Body of pancreas (tissue), 4 donors: Measurements from ENCODE around the gene SERINC2. TPM values are rescaled to one million over a fixed set of nuclear protein-coding genes. Genes with fewer than 3 reads are reported as not detected.

ENCODE experiments used
- ATAC-seq: fragments of 150-250 bp; one replicate; pipeline ENCODE4 v1.9.1; 2016
- DNase-seq, 4 donors: peaks; one replicate each; pipeline ENCODE4 v3.0.0-alpha.2; 2019
- H3K27ac ChIP-seq, 4 donors: fragments of 200-600 bp; sonication (generic); 1 replicate in 3 of 4; 2 replicates in 1 of 4; pipeline versions ENCODE4 v1.5.1 to v1.6.1; 2016 to 2019; ENCODE audit warnings: mild to moderate bottlenecking in 1 of 4, mixed read lengths in 1 of 4, moderate library complexity in 1 of 4
- H3K27me3 ChIP-seq, 2 donors: fragments of 200-600 bp; sonication (generic); one replicate each; pipeline ENCODE4 v1.6.0; 2016; ENCODE audit warnings: mild to moderate bottlenecking in 1 of 2
- H3K36me3 ChIP-seq, 2 donors: fragments of 200-600 bp; sonication (generic); replicated peaks in 1 of 2; 2 replicates each; pipeline ENCODE4 v1.5.1; 2016; ENCODE audit warnings: low read depth in 2 of 2; ENCODE audit not compliant: insufficient read depth in 1 of 2
- H3K4me1 ChIP-seq: fragments of 200-600 bp; sonication (generic); one replicate; pipeline ENCODE4 v1.6.0; 2016
- H3K4me3 ChIP-seq, 2 donors: fragments of 200-600 bp; sonication (generic); 1 replicate in 1 of 2; 2 replicates in 1 of 2; pipeline ENCODE4 v1.5.1; 2016 to 2019
- H3K9me3 ChIP-seq, 3 donors: fragments of 200-600 bp; sonication (generic); 1 replicate in 2 of 3; 2 replicates in 1 of 3; pipeline ENCODE4 v1.5.1; 2016
- POLR2A ChIP-seq, 3 donors: fragments of 450-650 bp; IDR thresholded peaks; one replicate each; pipeline ENCODE4 v1.6.1; 2016; ENCODE audit warnings: antibody characterized with exemption in 3 of 3, mild to moderate bottlenecking in 2 of 3
- WGBS, 2 donors: methylation state at CpG; one replicate each; pipeline ENCODE4 v1.1.5; 2017; 5-methylcytosine and 5-hydroxymethylcytosine counted together
- intact Hi-C: fragments of 100-400 bp; cut with DNase I; formaldehyde crosslinking; loops from one replicate; pipeline ENCODE4 v1.15.1; 2023
- total RNA-seq, 2 donors: library from RNA; depleted of rRNA; stranded (reverse); fragments of >200 nt; gene quantifications; one replicate each; pipeline ENCODE4 v1.1.0, GENCODE V29; 2016
- TF ChIP-seq, protein P1 (sequence below), 7 experiments: fragments of 450-650 bp in 4 of 7; fragments of 200-600 bp in 3 of 7; sonication (generic) in 3 of 7; IDR thresholded peaks; one replicate each; pipeline ENCODE4 v1.5.1; 2016 to 2019; ENCODE audit warnings: antibody characterized with exemption in 7 of 7

Gene SERINC2
- total RNA-seq, 2 donors from 2014 or later, result 14.5 to 41.2 TPM

DNA sequence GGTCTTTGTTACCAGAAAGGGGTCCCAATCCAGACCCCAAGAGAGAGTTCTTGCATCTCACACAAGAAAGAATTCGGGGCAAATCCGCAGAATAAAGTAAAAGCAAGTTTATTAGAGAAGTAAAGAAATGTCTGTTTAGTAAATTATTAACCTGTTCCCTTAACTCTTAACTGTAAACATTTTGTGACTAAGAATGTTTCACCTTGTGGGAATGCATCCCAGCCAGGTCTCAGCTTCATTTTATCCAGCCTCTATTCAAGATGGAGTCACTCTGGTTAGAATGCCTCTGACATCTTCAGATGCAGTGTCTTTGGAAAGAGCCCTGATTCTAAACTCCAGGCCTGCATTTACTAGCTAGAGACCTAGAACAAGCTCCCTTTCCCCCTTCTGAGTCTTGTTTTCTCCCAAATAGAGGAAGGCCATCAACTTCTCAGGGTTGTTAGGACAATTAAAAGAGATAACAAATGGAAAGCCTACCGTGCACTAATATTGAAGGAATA lies 35.6 kb upstream of the SERINC2 start:
- peaks cover 26% of the 10 kb centered on the region for H3K4me1 ChIP-seq
- H3K27ac ChIP-seq, result no peak overlapping the region

DNA sequence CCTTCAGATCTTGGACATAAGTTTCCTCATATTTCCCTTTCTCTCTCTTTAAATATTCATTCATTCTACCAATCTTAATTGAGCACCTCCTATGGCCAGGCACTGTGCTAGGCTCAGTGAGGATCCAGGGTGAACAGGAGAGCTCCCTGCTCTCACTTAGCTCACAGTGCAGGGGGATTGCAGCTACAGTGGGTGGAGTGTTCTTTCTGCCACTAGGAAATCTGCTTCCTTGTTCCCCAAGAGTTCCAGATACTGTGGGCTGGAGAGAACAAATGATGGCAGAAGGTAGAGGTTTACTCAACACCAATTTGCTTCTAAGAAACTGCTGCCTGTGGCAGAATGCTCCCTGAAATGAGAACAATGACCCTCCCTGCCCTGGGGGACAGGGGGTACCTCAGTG lies 35.0 kb upstream of the SERINC2 start:
- H3K36me3 ChIP-seq, result no peaks in the 10 kb centered on the region
- H3K27me3 ChIP-seq, result no peaks in the 10 kb centered on the region
- TF ChIP-seq POLR2A (IDR thresholded peaks at IDR 0.05), result no peak
- TF ChIP-seq, protein P1, sequence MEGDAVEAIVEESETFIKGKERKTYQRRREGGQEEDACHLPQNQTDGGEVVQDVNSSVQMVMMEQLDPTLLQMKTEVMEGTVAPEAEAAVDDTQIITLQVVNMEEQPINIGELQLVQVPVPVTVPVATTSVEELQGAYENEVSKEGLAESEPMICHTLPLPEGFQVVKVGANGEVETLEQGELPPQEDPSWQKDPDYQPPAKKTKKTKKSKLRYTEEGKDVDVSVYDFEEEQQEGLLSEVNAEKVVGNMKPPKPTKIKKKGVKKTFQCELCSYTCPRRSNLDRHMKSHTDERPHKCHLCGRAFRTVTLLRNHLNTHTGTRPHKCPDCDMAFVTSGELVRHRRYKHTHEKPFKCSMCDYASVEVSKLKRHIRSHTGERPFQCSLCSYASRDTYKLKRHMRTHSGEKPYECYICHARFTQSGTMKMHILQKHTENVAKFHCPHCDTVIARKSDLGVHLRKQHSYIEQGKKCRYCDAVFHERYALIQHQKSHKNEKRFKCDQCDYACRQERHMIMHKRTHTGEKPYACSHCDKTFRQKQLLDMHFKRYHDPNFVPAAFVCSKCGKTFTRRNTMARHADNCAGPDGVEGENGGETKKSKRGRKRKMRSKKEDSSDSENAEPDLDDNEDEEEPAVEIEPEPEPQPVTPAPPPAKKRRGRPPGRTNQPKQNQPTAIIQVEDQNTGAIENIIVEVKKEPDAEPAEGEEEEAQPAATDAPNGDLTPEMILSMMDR (IDR thresholded peaks at IDR 0.05), result no peak
- DNase-seq (no peak), ATAC-seq (no peak)
- H3K4me1 ChIP-seq, result peaks cover 21% of the 10 kb centered on the region
- no peaks in the 10 kb centered on the region for H3K9me3 ChIP-seq
- H3K4me3 ChIP-seq, result no peak overlapping the region
- no peak overlapping the region for H3K27ac ChIP-seq
- intact Hi-C loops, result no loop called here

More for the DNA sequence above, 35.6 kb upstream of the SERINC2 start:
- intact Hi-C loops, result no loop called here
- ATAC-seq (no peak), DNase-seq (no peak)
- no peaks in the 10 kb centered on the region for H3K27me3 ChIP-seq
- H3K36me3 ChIP-seq, result no peaks in the 10 kb centered on the region
- no peak overlapping the region for H3K4me3 ChIP-seq
- no peaks in the 10 kb centered on the region for H3K9me3 ChIP-seq
- TF ChIP-seq, protein P1 (IDR thresholded peaks at IDR 0.05), result no peak
- TF ChIP-seq POLR2A (IDR thresholded peaks at IDR 0.05), result no peak
- WGBS, 2 donors, result 68 to 76% methylated on average over 3 of the region's 3 CpGs

DNA sequence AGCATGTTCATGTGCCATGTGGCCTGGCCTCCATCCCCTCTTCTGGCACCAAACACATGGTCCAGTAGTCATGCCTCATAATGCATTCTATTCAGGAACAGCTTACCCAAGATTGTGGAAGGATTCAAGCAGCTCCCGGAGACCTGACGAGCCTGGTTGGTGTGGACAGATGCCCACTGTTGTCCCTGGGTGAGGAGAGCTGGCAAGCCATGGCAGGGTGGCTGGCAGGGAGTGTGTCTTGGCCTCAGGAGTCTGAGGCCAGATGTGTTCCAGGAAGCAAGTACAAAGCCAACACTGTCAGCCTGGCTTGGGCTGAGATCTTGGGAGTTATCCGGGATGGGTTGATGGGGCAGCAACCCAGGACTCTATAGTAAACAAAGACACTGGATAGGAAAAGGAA lies 32.8 kb upstream of the SERINC2 start:
- Histone ChIP-seq H3K9me3 (no peaks in the 10 kb centered on the region), H3K27me3 (no peaks in the 10 kb centered on the region), H3K27ac (no peak overlapping the region), H3K4me3 (no peak overlapping the region), H3K4me1 (no peaks in the 10 kb centered on the region), H3K36me3 (no peaks in the 10 kb centered on the region)
- 81 to 90% methylated on average over 3 of the region's 3 CpGs for WGBS, 2 donors
- TF ChIP-seq POLR2A (IDR thresholded peaks at IDR 0.05), result no peak
- TF ChIP-seq, protein P1 (IDR thresholded peaks at IDR 0.05), result no peak
- no peak for ATAC-seq
- DNase-seq, result no peak
- intact Hi-C loops, result no loop called here

DNA sequence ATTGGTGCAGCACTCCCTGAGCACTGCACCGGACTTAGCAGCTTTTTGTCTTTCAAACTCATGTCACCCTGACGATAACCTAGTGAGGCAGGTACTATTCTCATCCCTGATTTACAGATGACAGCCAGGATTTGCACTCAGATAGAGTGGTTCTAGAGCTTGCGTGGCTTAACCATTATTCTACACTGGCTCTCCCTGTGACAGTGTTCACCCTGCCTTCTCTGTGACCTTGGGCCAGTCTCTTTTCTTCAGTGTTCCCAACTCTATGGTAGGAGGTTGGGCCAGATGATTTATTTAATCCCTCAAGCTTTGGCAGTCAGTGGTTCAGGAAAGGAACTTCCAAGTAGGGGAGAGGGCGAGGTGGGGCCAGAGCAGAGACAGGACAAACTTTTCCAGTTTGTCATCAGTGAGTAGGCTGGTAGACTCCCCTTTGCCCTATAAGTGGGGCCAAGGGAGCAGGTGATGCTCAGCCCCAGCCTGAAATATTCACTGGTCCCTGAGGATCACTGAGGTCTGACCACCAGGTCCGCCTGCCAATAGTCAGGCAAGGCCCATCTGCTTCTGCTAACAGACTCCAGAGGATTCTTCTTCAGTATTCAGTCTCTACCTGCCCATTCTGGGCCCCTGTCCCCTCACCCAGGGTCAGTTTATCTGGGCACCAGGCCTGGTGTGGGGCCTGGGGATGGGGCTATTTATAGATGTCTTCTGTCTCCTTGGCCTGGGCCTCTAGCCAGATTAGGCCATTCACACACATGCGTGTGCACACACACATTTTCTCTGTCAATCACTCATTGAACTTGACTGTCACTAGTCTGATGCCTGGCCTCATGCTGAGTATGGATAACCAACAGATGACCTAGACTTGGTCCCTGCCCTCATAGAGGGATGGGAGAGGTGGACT lies 31.4 kb upstream of the SERINC2 start:
- TF ChIP-seq, protein P1 (IDR thresholded peaks at IDR 0.05), result no peak
- ATAC-seq, result no peak
- H3K27me3 ChIP-seq, result no peaks in the 10 kb centered on the region
- no peaks in the 10 kb centered on the region for H3K4me1 ChIP-seq
- H3K36me3 ChIP-seq, result no peaks in the 10 kb centered on the region
- DNase-seq, result no peak
- H3K4me3 ChIP-seq, result no peak overlapping the region
- H3K27ac ChIP-seq, result no peak overlapping the region
- intact Hi-C loops, result no loop called here
- H3K9me3 ChIP-seq, result no peaks in the 10 kb centered on the region
- WGBS, 2 donors, result 65 to 68% methylated on average over 5 to 6 of the region's 6 CpGs
